Kidney (tissue), 14 donors: ENCODE results near the gene OR7A17. TPM values are rescaled to one million over a fixed set of nuclear protein-coding genes. Genes with fewer than 3 reads are reported as not detected.

Experiments used
- DNase-seq, 5 donors: peaks; one replicate each; pipeline ENCODE4 v3.0.0-alpha.2; 2013 to 2020
- FAIRE-seq: peaks from 2 replicates; lab custom pipeline; 2012; peaks lifted over from hg19 to GRCh38; lab: Jason Lieb, UNC
- H3K27ac ChIP-seq, 2 donors: one replicate each; pipeline ENCODE4 v1.7.0; 2013; ENCODE audit warnings: low read depth in 2 of 2, low read length in 2 of 2, inconsistent platforms in 1 of 2
- H3K27me3 ChIP-seq: one replicate; pipeline ENCODE4 v1.7.1; 2013; ENCODE audit warnings: low read length, inconsistent platforms; ENCODE audit not compliant: control insufficient read depth, insufficient read depth
- H3K36me3 ChIP-seq, 3 donors: one replicate each; pipeline versions ENCODE4 v1.7.0 to v1.7.1; 2013; ENCODE audit warnings: low read length in 3 of 3, control low read depth in 1 of 3, inconsistent platforms in 1 of 3; ENCODE audit not compliant: insufficient read depth in 3 of 3, control insufficient read depth in 2 of 3
- H3K4me1 ChIP-seq, 3 donors: one replicate each; pipeline versions ENCODE4 v1.7.0 to v1.7.1; 2013; ENCODE audit warnings: low read length in 3 of 3, inconsistent platforms in 1 of 3, low read depth in 1 of 3; ENCODE audit not compliant: control insufficient read depth in 2 of 3, insufficient read depth in 2 of 3
- H3K4me3 ChIP-seq, 3 donors: one replicate each; pipeline versions ENCODE4 v1.7.0 to v1.8.1; 2013; ENCODE audit warnings: low read length in 3 of 3, control low read depth in 1 of 3, inconsistent platforms in 1 of 3
- H3K9ac ChIP-seq, 3 donors: one replicate each; pipeline versions ENCODE4 v1.7.0 to v1.7.1; 2013; ENCODE audit warnings: low read length in 3 of 3, control low read depth in 1 of 3, inconsistent platforms in 1 of 3
- H3K9me3 ChIP-seq, 3 donors: one replicate each; pipeline versions ENCODE4 v1.7.0 to v1.7.1; 2013; ENCODE audit warnings: low read length in 3 of 3, control low read depth in 1 of 3, inconsistent platforms in 1 of 3; ENCODE audit not compliant: control insufficient read depth in 2 of 3, insufficient read depth in 1 of 3
- intact Hi-C: fragments of 100-400 bp; cut with DNase I; formaldehyde crosslinking; loops from one replicate; pipeline ENCODE4 v1.11.1; 2022
- polyA plus RNA-seq: library from polyadenylated mRNA; stranded (reverse); fragments of 350-450 nt; fragmentation: Illumina TruSeq; extraction: RNeasy Lipid Tissue Mini Kit (QIAGEN cat#74804); gene quantifications from one replicate; pipeline ENCODE4 v1.2.3, GENCODE V29; 2014; ENCODE audit warnings: low read depth, low replicate concordance; ENCODE audit not compliant: insufficient read depth
- total RNA-seq: library from RNA; stranded (reverse); fragmentation: NEBNext Ultra II Directional; extraction: Animal tissue kit (Norgen Biotek cat#: 25700); gene quantifications from one replicate; pipeline ENCODE4 v1.2.1, GENCODE V29; 2021
- TF ChIP-seq, protein P1 (sequence below): IDR thresholded peaks from 3 replicates; pipeline ENCODE4 v1.5.1; 2012; ENCODE audit warnings: mild to moderate bottlenecking, moderate library complexity, borderline replicate concordance; ENCODE audit not compliant: insufficient read depth; ENCODE audit errors: extremely low read depth
- donor health status: control.
- donor health status: control.
- donor health status: control.
- donor health status: control.
- donor health status: control.
- donor health status: DM: yes; HTN: yes; CAD: no.
- donor health status: Normal renal cell carcinoma (clear cell type).

OR7A17 gene
- total and polyA plus RNA-seq, 2 donors from 2014 or later, result not detected

DNA sequence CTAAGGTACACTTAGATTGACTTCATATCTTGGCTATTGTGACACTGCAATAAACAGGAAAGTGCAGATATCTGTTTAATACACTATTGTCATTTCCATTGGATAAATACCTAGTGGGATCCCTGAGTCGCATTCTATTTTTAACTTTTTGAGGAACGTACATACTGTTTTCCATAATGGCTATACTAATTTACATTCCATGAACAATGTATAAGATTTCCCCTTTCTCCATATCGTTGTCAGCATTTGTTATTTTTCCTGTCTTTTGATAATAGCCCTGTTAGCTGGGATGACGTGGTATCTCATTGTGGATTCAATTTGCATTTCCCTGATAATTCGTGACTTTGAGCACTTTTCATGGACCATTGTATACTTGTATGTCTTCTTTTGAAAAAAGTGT, 17.4 kb downstream of the OR7A17 start:
- H3K9ac ChIP-seq, result no peak overlapping the region
- H3K36me3 ChIP-seq, result no peaks in the 10 kb centered on the region
- no peak for DNase-seq
- H3K9me3 ChIP-seq, result no peaks in the 10 kb centered on the region
- no peak for FAIRE-seq
- H3K27ac ChIP-seq, result no peak overlapping the region
- TF ChIP-seq, protein P1, sequence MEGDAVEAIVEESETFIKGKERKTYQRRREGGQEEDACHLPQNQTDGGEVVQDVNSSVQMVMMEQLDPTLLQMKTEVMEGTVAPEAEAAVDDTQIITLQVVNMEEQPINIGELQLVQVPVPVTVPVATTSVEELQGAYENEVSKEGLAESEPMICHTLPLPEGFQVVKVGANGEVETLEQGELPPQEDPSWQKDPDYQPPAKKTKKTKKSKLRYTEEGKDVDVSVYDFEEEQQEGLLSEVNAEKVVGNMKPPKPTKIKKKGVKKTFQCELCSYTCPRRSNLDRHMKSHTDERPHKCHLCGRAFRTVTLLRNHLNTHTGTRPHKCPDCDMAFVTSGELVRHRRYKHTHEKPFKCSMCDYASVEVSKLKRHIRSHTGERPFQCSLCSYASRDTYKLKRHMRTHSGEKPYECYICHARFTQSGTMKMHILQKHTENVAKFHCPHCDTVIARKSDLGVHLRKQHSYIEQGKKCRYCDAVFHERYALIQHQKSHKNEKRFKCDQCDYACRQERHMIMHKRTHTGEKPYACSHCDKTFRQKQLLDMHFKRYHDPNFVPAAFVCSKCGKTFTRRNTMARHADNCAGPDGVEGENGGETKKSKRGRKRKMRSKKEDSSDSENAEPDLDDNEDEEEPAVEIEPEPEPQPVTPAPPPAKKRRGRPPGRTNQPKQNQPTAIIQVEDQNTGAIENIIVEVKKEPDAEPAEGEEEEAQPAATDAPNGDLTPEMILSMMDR, result no peak
- H3K27me3 ChIP-seq, result no peaks in the 10 kb centered on the region
- intact Hi-C loops, result no loop called here
- no peaks in the 10 kb centered on the region for H3K4me1 ChIP-seq
- H3K4me3 ChIP-seq, result no peak overlapping the region

DNA sequence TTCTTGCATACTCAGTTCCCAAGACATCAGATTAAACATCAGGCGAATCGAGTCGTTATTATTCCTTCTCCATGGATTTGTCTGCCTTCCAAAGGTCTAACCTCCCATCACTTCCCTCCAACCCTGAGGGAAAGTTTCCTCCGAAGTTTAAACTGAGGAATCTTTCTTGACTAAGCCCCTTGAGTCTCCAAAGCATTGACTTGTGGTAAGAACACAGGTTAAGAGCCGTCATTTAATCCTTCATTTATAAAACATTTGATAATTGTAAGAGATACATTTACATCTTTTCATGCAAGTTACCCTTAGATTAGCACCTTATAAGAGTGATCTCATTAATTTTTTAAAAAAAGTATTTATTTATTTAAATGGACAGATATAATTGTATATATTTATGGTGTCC, 37.1 kb downstream of the OR7A17 start, which contains the start of gene OR7A10:
TSS of gene OR7A10 (minus strand) at position 101 of the 400 bp plus-strand sequence. CDS start 7,045 bp downstream, outside the sequence.
- no peak within 1 kb of the TSS for H3K27ac ChIP-seq
- H3K36me3 ChIP-seq, result no peaks in the 10 kb centered on the region
- no peak for DNase-seq
- H3K27me3 ChIP-seq, result no peaks in the 10 kb centered on the region
- no peak within 1 kb of the TSS for H3K9ac ChIP-seq
- FAIRE-seq, result no peak
- H3K9me3 ChIP-seq, result no peaks in the 10 kb centered on the region
- no peaks in the 10 kb centered on the region for H3K4me1 ChIP-seq
- H3K4me3 ChIP-seq, result no peak within 1 kb of the TSS
- TF ChIP-seq, protein P1, result no peak
- intact Hi-C loops, result no loop called here

DNA sequence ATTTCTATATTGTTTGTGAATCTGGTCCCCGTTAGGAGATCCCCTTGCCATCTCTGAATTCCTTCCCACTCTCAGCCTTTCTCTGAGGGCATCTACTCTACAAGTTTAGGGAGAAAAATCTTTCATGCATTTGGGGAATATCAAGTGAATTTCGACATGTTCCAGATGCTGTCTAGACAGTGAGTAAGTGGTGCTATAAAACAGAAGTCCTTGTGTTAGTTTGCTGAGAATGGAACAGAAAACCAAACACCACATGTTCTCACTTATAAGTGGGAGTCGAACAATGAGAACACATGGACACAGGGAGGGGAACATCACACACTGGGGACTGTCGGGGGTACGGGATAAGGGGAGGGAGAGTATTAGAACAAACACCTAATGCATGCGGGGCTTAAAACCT, 42.4 kb downstream of the OR7A17 start:
- H3K27ac ChIP-seq, result no peak overlapping the region
- no peak overlapping the region for H3K9ac ChIP-seq
- no peaks in the 10 kb centered on the region for H3K9me3 ChIP-seq
- H3K27me3 ChIP-seq, result no peaks in the 10 kb centered on the region
- no peaks in the 10 kb centered on the region for H3K36me3 ChIP-seq
- DNase-seq (peak in 2 of 5 donors; percentile 22 to 75), FAIRE-seq (no peak)
- no peak overlapping the region for H3K4me3 ChIP-seq
- peaks cover 0 to 4% (median 0%) of the 10 kb centered on the region in 3 donors for H3K4me1 ChIP-seq
- TF ChIP-seq, protein P1, result no peak
- intact Hi-C loops, result no loop called here

DNA sequence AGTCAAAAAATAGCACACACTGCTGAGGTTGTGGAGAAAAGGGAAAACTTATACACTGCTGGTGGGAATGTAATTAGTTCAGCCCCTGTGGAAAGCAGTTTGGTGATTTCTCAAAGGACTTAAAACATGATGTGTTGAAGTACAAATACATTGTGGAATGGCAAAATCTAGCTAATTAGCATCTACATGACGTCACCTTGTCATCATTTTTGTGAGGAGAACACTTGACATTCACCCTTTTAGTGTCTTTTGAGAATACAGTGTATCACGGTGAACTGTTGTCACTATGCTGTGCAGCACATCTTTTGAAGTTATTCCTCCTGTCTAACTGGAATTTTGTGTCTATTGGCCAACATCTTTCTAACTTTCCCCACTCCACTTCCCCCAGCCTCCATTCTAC, 42.8 kb downstream of the OR7A17 start:
- H3K4me3 ChIP-seq, result no peak overlapping the region
- H3K36me3 ChIP-seq, result no peaks in the 10 kb centered on the region

More for the DNA sequence above, 42.8 kb downstream of the OR7A17 start:
- Histone ChIP-seq H3K27me3 (no peaks in the 10 kb centered on the region), H3K27ac (no peak overlapping the region), H3K9ac (no peak overlapping the region), H3K4me1 (peaks cover 0 to 4% (median 0%) of the 10 kb centered on the region in 3 donors), H3K9me3 (no peaks in the 10 kb centered on the region)
- TF ChIP-seq, protein P1, result no peak
- FAIRE-seq, result no peak
- intact Hi-C loops, result no loop called here
- no peak for DNase-seq
